Neural cell (in vitro differentiated cells): ENCODE results near the gene RNF113A.

ENCODE experiments used
- EP300 ChIP-seq: fragments of 450-650 bp; conservative IDR thresholded peaks from 2 replicates; pipeline ENCODE4 v1.6.1; 2014; ENCODE audit warnings: antibody characterized with exemption, mild to moderate bottlenecking, moderate library complexity; ENCODE audit not compliant: poor library complexity, severe bottlenecking
- EZH2 ChIP-seq: fragments of 200-600, 300-800 bp; shearing (Covaris generic), sonication (generic); IDR thresholded peaks from 2 replicates; pipeline ENCODE4 v1.6.1; 2014; ENCODE audit warnings: antibody characterized with exemption, low read length, borderline replicate concordance, mild to moderate bottlenecking; ENCODE audit not compliant: insufficient read depth, poor library complexity, severe bottlenecking
- MXI1 ChIP-seq: fragments of 450-650 bp; conservative IDR thresholded peaks from 2 replicates; pipeline ENCODE4 v1.6.1; 2014; ENCODE audit warnings: antibody characterized with exemption, mild to moderate bottlenecking; ENCODE audit not compliant: poor library complexity, severe bottlenecking
- POLR2AphosphoS5 ChIP-seq: IDR thresholded peaks from 2 replicates; pipeline ENCODE4 v1.6.1; 2012
- RAD21 ChIP-seq: fragments of 450-650 bp; conservative IDR thresholded peaks from 2 replicates; pipeline ENCODE4 v1.6.1; 2014; ENCODE audit warnings: antibody characterized with exemption, mild to moderate bottlenecking, moderate library complexity
- SMC3 ChIP-seq: fragments of 450-650 bp; conservative IDR thresholded peaks from 2 replicates; pipeline ENCODE4 v1.6.1; 2014; ENCODE audit warnings: antibody characterized with exemption, mild to moderate bottlenecking, moderate library complexity; ENCODE audit not compliant: poor library complexity
- TF ChIP-seq, protein P1 (sequence below): fragments of 450-650 bp; IDR thresholded peaks from 2 replicates; pipeline ENCODE4 v1.5.1; 2014; ENCODE audit warnings: antibody characterized with exemption, mild to moderate bottlenecking, moderate library complexity; ENCODE audit not compliant: poor library complexity, severe bottlenecking

DNA sequence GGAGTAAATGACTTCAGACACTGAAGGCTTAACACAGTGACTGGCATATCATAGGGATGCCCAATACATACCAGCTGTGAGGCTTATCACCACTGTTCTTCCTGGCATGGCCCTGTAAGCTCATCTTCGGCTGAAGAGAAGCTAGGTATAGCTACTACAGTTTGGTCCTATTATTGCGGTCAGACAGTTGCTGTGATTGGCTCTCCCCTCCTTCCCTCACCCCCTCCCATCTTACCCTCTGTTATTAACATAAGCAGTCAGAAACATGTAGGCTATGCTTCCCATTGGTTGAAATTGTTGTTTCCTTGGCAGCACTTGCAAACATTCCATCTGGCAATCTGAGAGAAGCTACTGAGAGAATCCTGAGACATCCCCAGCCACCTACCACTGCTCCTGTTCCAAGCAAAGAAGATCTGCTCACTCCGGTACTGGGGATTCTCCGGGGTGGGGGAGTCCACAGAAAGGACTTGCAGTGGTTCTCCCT, 24.4 kb upstream of the RNF113A start, which contains the start of gene AKAP14:
- TF ChIP-seq, protein P1, sequence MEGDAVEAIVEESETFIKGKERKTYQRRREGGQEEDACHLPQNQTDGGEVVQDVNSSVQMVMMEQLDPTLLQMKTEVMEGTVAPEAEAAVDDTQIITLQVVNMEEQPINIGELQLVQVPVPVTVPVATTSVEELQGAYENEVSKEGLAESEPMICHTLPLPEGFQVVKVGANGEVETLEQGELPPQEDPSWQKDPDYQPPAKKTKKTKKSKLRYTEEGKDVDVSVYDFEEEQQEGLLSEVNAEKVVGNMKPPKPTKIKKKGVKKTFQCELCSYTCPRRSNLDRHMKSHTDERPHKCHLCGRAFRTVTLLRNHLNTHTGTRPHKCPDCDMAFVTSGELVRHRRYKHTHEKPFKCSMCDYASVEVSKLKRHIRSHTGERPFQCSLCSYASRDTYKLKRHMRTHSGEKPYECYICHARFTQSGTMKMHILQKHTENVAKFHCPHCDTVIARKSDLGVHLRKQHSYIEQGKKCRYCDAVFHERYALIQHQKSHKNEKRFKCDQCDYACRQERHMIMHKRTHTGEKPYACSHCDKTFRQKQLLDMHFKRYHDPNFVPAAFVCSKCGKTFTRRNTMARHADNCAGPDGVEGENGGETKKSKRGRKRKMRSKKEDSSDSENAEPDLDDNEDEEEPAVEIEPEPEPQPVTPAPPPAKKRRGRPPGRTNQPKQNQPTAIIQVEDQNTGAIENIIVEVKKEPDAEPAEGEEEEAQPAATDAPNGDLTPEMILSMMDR, result no peak
- TF ChIP-seq EZH2 (no peak), RAD21 (no peak), POLR2AphosphoS5 (no peak), EP300 (no peak), MXI1 (no peak), SMC3 (no peak)
